ENCODE results near the gene EIF4E.

DNA sequence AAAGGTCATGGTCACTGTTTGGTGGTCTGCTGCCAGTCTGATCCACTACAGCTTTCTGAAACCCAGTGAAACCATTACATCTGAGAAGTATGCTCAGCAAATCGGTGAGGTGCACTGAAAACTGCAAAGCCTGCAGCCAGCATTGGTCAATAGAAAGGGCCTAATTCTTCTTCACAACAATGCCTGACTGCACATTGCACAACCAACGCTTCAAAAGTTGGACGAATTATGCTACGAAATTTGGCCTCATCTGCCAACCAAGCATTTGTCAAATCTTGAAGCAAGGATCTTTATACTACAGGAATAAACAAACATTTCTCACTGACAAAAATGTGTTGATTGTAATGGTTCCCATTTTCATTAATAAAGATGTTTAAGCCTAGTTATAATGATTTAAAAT is 90.4 kb downstream of the EIF4E start:
- TF ChIP-seq, protein P1, sequence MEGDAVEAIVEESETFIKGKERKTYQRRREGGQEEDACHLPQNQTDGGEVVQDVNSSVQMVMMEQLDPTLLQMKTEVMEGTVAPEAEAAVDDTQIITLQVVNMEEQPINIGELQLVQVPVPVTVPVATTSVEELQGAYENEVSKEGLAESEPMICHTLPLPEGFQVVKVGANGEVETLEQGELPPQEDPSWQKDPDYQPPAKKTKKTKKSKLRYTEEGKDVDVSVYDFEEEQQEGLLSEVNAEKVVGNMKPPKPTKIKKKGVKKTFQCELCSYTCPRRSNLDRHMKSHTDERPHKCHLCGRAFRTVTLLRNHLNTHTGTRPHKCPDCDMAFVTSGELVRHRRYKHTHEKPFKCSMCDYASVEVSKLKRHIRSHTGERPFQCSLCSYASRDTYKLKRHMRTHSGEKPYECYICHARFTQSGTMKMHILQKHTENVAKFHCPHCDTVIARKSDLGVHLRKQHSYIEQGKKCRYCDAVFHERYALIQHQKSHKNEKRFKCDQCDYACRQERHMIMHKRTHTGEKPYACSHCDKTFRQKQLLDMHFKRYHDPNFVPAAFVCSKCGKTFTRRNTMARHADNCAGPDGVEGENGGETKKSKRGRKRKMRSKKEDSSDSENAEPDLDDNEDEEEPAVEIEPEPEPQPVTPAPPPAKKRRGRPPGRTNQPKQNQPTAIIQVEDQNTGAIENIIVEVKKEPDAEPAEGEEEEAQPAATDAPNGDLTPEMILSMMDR (IDR thresholded peaks at IDR 0.05; ENCODE audit: low read depth, low read length, poor library complexity, severe bottlenecking): no peak
- TF ChIP-seq EZH2phosphoT487 (IDR thresholded peaks at IDR 0.05; ENCODE audit: borderline replicate concordance, low read length): no peak
